Sciatic nerve (tissue), 2 donors: ENCODE measurements around the gene IL24. TPM values are rescaled to one million over a fixed set of nuclear protein-coding genes. Genes with fewer than 3 reads are reported as not detected.
"Not testable (repeated sequence)": the region's sequence is repeated elsewhere in the genome, so short reads cannot be mapped to it uniquely, and the experiment has no call there.

Experiments
- ATAC-seq: fragments of 200-7000 bp; cut with Tn5 transposase; one replicate; pipeline ENCODE4 v1.9.1; 2020; ENCODE audit warnings: mild to moderate bottlenecking, moderate library complexity
- DNase-seq: peaks from one replicate; pipeline ENCODE4 v3.0.0-alpha.2; 2020; ENCODE audit warnings: low spot score
- intact Hi-C: fragments of 100-400 bp; cut with DNase I; formaldehyde crosslinking; loops from one replicate; pipeline ENCODE4 v1.14.2; 2022
- total RNA-seq: library from RNA; stranded (reverse); fragmentation: NEBNext Ultra II Directional; extraction: Animal tissue kit (Norgen Biotek cat#: 25700); gene quantifications from one replicate; pipeline ENCODE4 v1.2.1, GENCODE V29; 2021
- donor health status: DM: no; HTN: no; CAD: no.
- donor health status: DM: no; HTN: no; CAD: no.

IL24 gene
- total RNA-seq, 1 donor from 2014 or later: not detected

GRCh38 chr1:206921772-206922265 is 24.6 kb downstream of the IL24 start, which contains the start of gene FCMR:
Gene FCMR, minus strand, starts transcription at chr1:206921941. Its CDS starts 87 bp downstream, at chr1:206921854.
- DNase-seq: no peak
- intact Hi-C loops: no loop called here
- peak; percentile 55 for ATAC-seq

DNA sequence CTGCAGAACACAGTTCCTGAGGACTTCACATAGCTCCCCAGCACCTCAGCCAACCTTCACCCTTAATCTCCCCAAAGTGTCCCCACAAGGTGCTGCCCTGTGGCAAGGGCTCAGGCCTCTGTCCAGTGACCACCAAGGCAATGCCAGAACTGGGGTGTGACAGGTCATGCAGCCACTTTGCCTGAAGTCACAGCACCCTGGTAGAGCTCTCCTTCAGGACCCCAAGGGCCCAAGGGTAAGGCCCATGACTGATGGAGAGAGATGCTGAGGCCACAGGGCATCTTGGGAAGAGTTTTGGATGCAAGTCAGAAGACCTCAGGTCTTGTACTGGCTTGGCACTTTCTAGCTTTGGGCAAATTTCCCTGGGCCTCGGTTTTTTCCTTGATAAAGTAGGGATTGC is 25.3 kb downstream of the IL24 start:
- intact Hi-C loops: no loop called here

GRCh38 chr1:206923009-206923960 is 26.0 kb downstream of the IL24 start:
- intact Hi-C loops: no loop called here
- no peak for DNase-seq
- ATAC-seq: peak; percentile 65

More for the DNA sequence above, 25.3 kb downstream of the IL24 start:
- DNase-seq (no peak), ATAC-seq (no peak)

GRCh38 chr1:206923961-206924557 is 26.8 kb downstream of the IL24 start:
- intact Hi-C loops, DNase-seq: not testable (repeated sequence)
- ATAC-seq: peak; percentile 43

DNA sequence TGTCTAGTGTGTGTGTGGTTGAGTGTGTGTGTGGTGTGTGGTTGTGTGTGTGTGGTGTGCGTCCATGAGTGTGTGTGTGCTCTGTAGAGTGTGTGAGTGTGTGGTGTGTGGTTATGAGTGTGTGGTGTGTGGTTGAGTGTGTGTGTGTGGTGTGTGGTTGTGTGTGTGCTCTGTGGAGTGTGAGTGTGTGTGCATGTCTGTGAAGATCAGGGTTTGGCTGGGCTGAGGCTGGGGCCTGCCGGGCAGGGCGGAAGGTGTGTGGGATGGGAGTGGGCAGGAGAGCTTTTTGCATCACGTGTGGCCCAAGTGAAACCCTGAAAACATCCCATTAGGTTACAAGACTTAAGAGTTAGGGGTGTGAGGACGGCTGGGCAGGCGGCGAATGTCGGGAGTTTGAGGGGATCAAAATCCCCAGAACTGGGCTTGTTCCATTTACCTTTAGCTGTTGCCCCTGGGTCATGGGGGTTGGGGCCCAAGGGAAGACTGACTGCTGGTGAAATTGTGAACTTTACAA is 27.4 kb downstream of the IL24 start:
- no peak for ATAC-seq
- intact Hi-C loops: no loop called here
- DNase-seq: no peak

DNA sequence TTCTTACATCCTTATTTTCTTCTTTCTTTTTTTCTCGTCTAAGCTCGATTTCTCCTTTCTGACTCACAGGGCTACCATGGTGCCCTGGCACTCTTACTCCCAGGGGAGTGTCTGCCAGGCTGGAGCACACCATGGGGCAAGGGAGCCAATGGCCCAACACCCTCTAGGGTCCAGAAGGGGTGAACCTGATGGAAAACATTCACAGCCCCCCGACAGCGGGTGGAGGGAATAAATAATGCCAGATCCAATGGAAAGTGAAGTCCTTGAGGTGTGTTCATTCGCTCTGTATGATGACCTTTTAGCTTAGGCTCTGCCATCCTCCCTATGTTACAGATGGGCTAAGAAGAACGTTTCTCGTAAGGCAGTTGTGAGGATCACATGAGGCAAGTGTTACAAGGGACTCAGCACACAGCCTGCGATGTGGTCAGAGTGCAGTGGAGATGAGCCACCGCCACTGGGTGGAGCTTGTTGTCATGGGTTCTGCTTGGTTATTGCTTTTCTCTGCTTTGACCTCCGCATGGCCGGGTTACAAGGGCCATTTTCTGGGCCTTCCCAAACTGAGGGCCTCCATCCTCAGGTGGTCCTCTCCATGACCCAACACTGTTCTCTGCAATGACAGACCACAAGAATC is 28.0 kb downstream of the IL24 start:
- ATAC-seq (no peak), DNase-seq (no peak)
- intact Hi-C loops: no loop called here

GRCh38 chr1:206926286-206926685 is 29.0 kb downstream of the IL24 start:
- no peak for ATAC-seq
- intact Hi-C loops: no loop called here
- DNase-seq: no peak

GRCh38 chr1:206929524-206929923 is 32.3 kb downstream of the IL24 start:
- intact Hi-C loops: no loop called here
- DNase-seq (no peak), ATAC-seq (no peak)

- DNase-seq: no peak
- intact Hi-C loops: no loop called here
These were observed 33.1 kb downstream of the IL24 start for GRCh38 chr1:206930210-206930798.

DNA sequence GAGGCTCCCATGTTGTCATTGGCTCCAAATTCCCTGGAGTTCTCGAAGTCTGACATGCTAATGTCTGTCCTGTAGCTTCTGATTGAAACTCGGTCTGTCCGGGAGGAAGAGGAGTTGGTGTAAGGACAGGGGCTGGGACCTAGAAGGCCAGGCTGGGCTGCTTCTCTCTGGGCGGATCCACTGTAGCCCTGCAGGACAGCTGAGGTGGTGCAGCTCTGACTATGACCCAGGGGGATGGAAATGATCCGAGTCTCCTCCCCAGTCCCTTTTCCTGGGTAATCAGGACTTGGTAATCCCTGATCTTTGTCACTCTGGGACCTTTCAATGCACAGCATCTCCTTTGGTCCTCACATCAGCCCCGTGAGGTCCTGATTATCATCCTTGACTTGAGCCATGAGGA is 34.5 kb downstream of the IL24 start:
- intact Hi-C loops: no loop called here
- ATAC-seq (no peak), DNase-seq (no peak)

More at GRCh38 chr1:206930210-206930798, 33.1 kb downstream of the IL24 start:
- ATAC-seq: peak; percentile 31

GRCh38 chr1:206932177-206932576 is 34.9 kb downstream of the IL24 start:
- ATAC-seq (no peak), DNase-seq (no peak)
- intact Hi-C loops: no loop called here

DNA sequence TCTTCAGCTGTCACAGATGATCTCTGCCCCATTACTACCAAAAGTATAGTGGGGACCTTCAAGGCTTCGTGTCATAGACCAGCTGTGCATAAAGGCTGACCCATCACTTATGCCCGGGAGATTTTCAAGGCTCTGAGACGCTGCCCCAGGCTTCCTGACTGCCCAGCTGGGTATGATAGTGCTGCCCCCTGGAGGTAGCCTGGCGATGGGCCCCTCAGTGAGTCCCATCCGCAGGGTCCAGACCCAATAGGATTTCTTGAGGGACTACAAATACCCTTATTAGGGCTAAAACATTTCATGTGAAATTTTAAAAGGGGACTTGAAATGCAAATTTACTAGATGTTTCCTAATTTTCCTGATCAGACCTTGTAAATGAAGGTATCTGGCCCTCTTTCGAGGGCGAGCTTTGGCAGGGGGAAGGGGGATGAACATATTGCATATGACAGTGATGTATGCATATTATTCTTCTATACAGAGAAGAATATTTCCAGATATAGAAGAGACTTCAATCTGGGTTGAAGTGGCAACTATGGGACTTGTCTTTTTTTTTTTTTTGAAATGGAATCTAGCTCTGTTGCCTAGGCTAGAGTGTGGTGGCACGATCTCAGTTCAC is 36.2 kb downstream of the IL24 start:
- ATAC-seq: no peak
- intact Hi-C loops: no loop called here
- DNase-seq: no peak

GRCh38 chr1:206935491-206936067 is 38.3 kb downstream of the IL24 start:
- DNase-seq (no peak), ATAC-seq (peak; percentile 53)
- intact Hi-C loops: no loop called here

- DNase-seq (no peak), ATAC-seq (peak; percentile 34)
- intact Hi-C loops: no loop called here
These were observed 40.2 kb downstream of the IL24 start for GRCh38 chr1:206937425-206937824.

- intact Hi-C loops: no loop called here
- DNase-seq (no peak), ATAC-seq (no peak)
These were observed 41.9 kb downstream of the IL24 start for GRCh38 chr1:206939131-206939530.

GRCh38 chr1:206939841-206940587 is 42.8 kb downstream of the IL24 start:
- DNase-seq (no peak), ATAC-seq (no peak)
- intact Hi-C loops: no loop called here

DNA sequence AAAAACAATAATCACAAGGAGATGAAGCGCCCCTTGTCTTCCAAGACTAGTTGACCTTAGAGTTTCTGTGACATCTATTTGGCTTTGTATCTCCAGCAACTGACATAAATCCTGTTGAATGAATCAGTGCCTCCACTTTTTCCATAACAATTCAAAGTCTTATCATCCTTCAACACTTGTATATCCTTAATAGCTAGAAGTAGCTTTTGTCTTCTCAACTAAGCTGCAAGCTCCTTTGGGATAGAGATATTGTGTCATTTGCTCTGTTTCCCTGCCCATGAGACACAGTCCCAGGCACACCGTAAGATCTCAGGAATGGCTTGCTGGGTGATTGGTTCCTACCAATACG is 43.3 kb downstream of the IL24 start:
- DNase-seq: no peak
- ATAC-seq: no peak
- intact Hi-C loops: no loop called here
